Rectal smooth muscle tissue (tissue), 1 donor: Measurements from ENCODE around the gene SYS1.

Experiments used
- H3K27ac ChIP-seq: one replicate; pipeline ENCODE4 v1.7.0; 2013; ENCODE audit warnings: low read depth, low read length, inconsistent platforms
- H3K27me3 ChIP-seq: one replicate; pipeline ENCODE4 v1.7.0; 2013; ENCODE audit warnings: low read length; ENCODE audit not compliant: control insufficient read depth, insufficient read depth
- H3K36me3 ChIP-seq: one replicate; pipeline ENCODE4 v1.7.0; 2013; ENCODE audit warnings: low read length; ENCODE audit not compliant: control insufficient read depth, insufficient read depth
- H3K4me1 ChIP-seq: one replicate; pipeline ENCODE4 v1.7.0; 2013; ENCODE audit warnings: low read length; ENCODE audit not compliant: control insufficient read depth, insufficient read depth
- H3K4me3 ChIP-seq: one replicate; pipeline ENCODE4 v1.7.0; 2013; ENCODE audit warnings: low read length
- H3K9ac ChIP-seq: one replicate; pipeline ENCODE4 v1.7.0; 2013; ENCODE audit warnings: low read length

SYS1 gene

DNA sequence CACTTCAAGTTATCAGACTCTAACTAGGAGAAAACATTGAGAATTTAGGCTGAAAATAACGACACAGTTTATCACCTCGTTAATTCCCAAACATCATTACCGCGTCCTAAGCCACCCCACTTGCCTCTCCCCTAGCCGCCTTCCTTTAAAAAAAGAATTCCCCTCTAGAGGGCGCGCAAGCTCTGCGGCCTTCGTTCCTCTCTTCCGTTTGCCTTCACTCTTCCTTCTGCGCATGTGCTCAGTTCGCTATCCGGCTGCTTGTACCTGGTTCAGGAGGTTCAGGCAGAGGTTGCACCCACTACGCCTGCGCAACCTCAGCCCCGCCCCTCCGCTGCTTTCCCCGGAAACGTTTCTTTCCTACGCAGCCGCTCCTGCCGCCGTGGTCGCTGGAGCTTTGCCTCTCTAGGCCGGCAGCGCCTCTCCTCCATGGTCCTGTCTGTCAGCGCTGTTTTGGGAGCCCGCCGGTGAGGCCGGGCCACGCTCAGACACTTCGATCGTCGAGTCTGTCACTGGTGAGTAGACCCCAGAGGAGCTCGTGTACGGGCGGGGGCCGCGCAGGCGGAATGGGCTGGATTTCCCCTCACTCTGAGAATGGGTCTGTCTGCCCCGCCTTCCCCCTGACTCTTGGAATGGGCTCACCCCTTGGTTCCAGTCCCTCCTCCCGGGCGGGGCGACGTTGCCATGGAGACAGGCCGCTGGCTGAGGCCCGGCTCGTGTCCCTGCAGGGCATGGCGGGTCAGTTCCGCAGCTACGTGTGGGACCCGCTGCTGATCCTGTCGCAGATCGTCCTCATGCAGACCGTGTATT, at the start of gene SYS1:
SYS1 (plus strand) TSS at position 353 of the 807 bp plus-strand sequence; CDS start at position 729, 376 bp downstream.
- H3K27me3 ChIP-seq, result no peaks in the 10 kb centered on the region
- H3K27ac ChIP-seq, result peak within 1 kb of the TSS; percentile 98
- H3K9ac ChIP-seq, result peak within 1 kb of the TSS; percentile 83
- H3K4me3 ChIP-seq, result peak within 1 kb of the TSS; percentile 74
- peaks cover 29% of the 10 kb centered on the region for H3K4me1 ChIP-seq
- H3K36me3 ChIP-seq, result peaks cover 22% of the 10 kb centered on the region

DNA sequence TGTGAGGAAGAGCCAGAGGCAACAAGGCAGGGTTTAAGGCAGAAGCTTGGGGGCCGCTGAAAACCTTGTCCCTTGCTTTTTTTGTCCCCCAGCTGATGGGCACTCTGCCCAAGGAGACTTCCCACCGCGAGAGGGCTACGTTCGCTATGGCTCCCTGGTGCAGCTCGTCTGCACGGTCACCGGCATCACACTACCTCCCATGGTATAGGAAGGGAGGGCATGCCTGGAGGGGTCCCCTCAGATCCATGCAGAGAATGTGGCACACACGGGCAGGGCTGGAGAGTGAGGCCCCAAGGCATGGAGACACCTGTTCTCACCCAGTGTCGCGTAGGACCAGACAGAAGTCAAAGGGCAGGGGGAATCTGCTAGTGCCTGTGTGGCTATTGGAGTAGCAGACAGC, 49.0 kb upstream of the SYS1 start:
- Histone ChIP-seq H3K36me3 (no peaks in the 10 kb centered on the region), H3K9ac (no peak overlapping the region), H3K27ac (no peak overlapping the region), H3K4me1 (no peaks in the 10 kb centered on the region), H3K27me3 (peaks cover 9% of the 10 kb centered on the region), H3K4me3 (no peak overlapping the region)

DNA sequence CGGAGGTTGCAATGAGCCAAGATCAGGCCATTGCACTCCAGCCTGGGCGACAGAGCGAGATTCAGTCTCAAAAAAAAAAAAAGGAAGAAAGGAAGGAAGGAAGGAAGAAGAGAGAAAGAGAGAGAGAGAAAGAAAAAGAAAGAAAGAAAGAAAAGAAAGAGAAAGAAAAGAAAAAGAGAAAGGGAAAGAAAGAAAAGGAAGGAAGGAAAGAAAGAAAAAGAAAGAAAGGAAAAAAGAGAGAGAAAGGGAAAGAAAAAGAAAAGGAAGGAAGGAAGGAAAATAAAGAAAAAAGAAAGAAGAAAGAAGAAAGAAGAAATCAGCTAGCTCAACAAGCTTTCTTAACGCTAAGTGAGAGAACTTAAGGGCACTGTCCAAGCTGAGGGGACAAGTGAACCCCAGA, 47.3 kb upstream of the SYS1 start:
- Histone ChIP-seq H3K4me1 (no peaks in the 10 kb centered on the region), H3K27ac (no peak overlapping the region), H3K36me3 (no peaks in the 10 kb centered on the region), H3K4me3 (no peak overlapping the region), H3K9ac (no peak overlapping the region), H3K27me3 (peaks cover 9% of the 10 kb centered on the region)

GRCh38 chr20:45316150-45317080, 46.5 kb upstream of the SYS1 start:
- no peaks in the 10 kb centered on the region for H3K4me1 ChIP-seq
- no peaks in the 10 kb centered on the region for H3K36me3 ChIP-seq
- peaks cover 7% of the 10 kb centered on the region for H3K27me3 ChIP-seq
- H3K27ac ChIP-seq, result no peak overlapping the region
- H3K4me3 ChIP-seq, result no peak overlapping the region
- H3K9ac ChIP-seq, result no peak overlapping the region

- Histone ChIP-seq H3K4me3 (no peak overlapping the region), H3K9ac (no peak overlapping the region), H3K36me3 (no peaks in the 10 kb centered on the region), H3K4me1 (no peaks in the 10 kb centered on the region), H3K27me3 (peaks cover 6% of the 10 kb centered on the region), H3K27ac (no peak overlapping the region)
Measured at GRCh38 chr20:45317826-45318225, 45.1 kb upstream of the SYS1 start.

- Histone ChIP-seq H3K36me3 (no peaks in the 10 kb centered on the region), H3K9ac (no peak overlapping the region), H3K4me3 (no peak overlapping the region), H3K27ac (no peak overlapping the region), H3K27me3 (peaks cover 3% of the 10 kb centered on the region), H3K4me1 (no peaks in the 10 kb centered on the region)
Measured at GRCh38 chr20:45318386-45318939, 44.5 kb upstream of the SYS1 start.

DNA sequence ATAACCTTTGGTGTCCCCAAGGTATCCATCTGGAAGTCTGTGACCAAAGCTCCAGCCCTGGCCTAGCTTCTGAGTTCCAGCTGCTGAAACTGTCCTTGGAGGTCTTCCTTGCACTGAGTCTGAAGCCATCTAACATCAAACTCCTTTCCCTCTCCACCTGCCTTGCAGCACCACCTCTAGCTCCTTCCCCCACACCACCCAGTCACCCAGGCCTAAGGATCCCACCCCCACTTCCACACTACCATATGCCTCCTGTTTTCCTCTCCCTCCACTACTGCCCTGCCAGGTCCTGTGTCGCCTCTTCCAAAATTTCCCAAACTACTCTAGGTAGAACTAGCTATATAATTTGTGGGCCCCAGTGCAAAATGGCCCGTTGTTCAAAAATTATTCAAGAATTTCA, 44.0 kb upstream of the SYS1 start:
- no peaks in the 10 kb centered on the region for H3K4me1 ChIP-seq
- H3K4me3 ChIP-seq, result no peak overlapping the region
- no peaks in the 10 kb centered on the region for H3K36me3 ChIP-seq
- H3K9ac ChIP-seq, result no peak overlapping the region
- no peak overlapping the region for H3K27ac ChIP-seq
- peaks cover 3% of the 10 kb centered on the region for H3K27me3 ChIP-seq

- Histone ChIP-seq H3K4me3 (no peak overlapping the region), H3K27me3 (peaks cover 2% of the 10 kb centered on the region), H3K4me1 (no peaks in the 10 kb centered on the region), H3K27ac (no peak overlapping the region), H3K36me3 (no peaks in the 10 kb centered on the region), H3K9ac (no peak overlapping the region)
Measured at GRCh38 chr20:45320948-45321595, 41.9 kb upstream of the SYS1 start.

GRCh38 chr20:45322952-45323383, 40.0 kb upstream of the SYS1 start:
- Histone ChIP-seq H3K36me3 (peaks cover 9% of the 10 kb centered on the region), H3K9ac (no peak overlapping the region), H3K27me3 (no peaks in the 10 kb centered on the region), H3K4me3 (no peak overlapping the region), H3K4me1 (no peaks in the 10 kb centered on the region), H3K27ac (no peak overlapping the region)

GRCh38 chr20:45323731-45324130, 39.2 kb upstream of the SYS1 start:
- H3K27ac ChIP-seq, result no peak overlapping the region
- peaks cover 16% of the 10 kb centered on the region for H3K36me3 ChIP-seq
- H3K9ac ChIP-seq, result no peak overlapping the region
- no peak overlapping the region for H3K4me3 ChIP-seq
- no peaks in the 10 kb centered on the region for H3K27me3 ChIP-seq
- no peaks in the 10 kb centered on the region for H3K4me1 ChIP-seq

DNA sequence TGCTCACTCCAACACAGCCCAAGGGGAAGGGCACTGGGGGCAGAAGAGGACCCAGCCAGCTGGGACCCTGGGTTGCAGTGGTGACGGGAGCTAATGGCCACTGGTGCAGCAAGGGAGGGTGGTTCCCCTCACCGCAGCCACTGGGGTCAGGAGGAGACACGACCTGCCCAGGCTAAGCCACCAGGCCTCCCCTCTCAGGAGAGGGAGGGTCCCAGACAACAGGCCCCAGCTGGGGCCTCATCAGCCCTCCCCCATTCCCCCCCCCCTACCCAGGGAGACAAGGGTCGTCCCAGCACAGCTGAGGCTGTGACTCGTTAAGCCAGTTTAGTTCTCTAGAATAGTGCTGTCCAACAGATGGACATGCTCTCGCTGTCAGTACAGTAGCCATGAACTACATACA, 37.6 kb upstream of the SYS1 start:
- no peak overlapping the region for H3K27ac ChIP-seq

GRCh38 chr20:45328451-45328850, 34.5 kb upstream of the SYS1 start:
- Histone ChIP-seq H3K27ac (no peak overlapping the region), H3K9ac (no peak overlapping the region), H3K27me3 (no peaks in the 10 kb centered on the region), H3K36me3 (peaks cover 46% of the 10 kb centered on the region), H3K4me1 (no peaks in the 10 kb centered on the region), H3K4me3 (no peak overlapping the region)

More for the DNA sequence above, 37.6 kb upstream of the SYS1 start:
- H3K9ac ChIP-seq, result no peak overlapping the region
- H3K4me3 ChIP-seq, result no peak overlapping the region
- no peaks in the 10 kb centered on the region for H3K27me3 ChIP-seq
- no peaks in the 10 kb centered on the region for H3K4me1 ChIP-seq
- H3K36me3 ChIP-seq, result peaks cover 28% of the 10 kb centered on the region
